Endothelial cell of umbilical vein (primary cell): ENCODE results near the gene BCL2. TPM values are rescaled to one million over a fixed set of nuclear protein-coding genes. Genes with fewer than 3 reads are reported as not detected.

Source experiments
- BruUV-seq: library from RNA; stranded (reverse); fragments of 400-500 nt; replicated peaks from 2 replicates; lab custom pipeline; 2021; lab: Mats Ljungman, UMichigan
- CTCF ChIA-PET: fragments of 300-600, 350-600 bp; sonication (Branson Sonifier 250); formaldehyde crosslinking; loops from one replicate; lab custom pipeline; 2021; ENCODE audit warnings: antibody characterized with exemption, inconsistent platforms; lab: Charles Lee
- POLR2A ChIA-PET: fragments of 300-600, 350-600 bp; sonication (Branson Sonifier 250); formaldehyde crosslinking; loops from one replicate; lab custom pipeline; 2021; ENCODE audit warnings: antibody characterized with exemption, inconsistent platforms; lab: Charles Lee
- DNase-seq: peaks from one replicate; pipeline ENCODE4 v3.0.0-alpha.2; 2011; ENCODE audit warnings: low read depth, low spot score
- FAIRE-seq: peaks from 2 replicates; lab custom pipeline; 2011; peaks lifted over from hg19 to GRCh38; lab: Jason Lieb, UNC
- H2AFZ ChIP-seq: 2 replicates; pipeline ENCODE4 v1.6.0; 2012; ENCODE audit warnings: low read depth, low read length, control low read depth, inconsistent platforms
- H3K27ac ChIP-seq: 2 replicates; pipeline ENCODE4 v1.5.1; 2011; ENCODE audit warnings: low read depth, mild to moderate bottlenecking, control low read depth, low read length, moderate library complexity; ENCODE audit not compliant: insufficient read depth
- H3K27me3 ChIP-seq, 2 experiments: 2 replicates each; pipeline versions ENCODE4 v1.6.0 to v1.6.1; 2011; ENCODE audit warnings: low read length in 2 of 2, mixed read lengths in 1 of 2; ENCODE audit not compliant: control insufficient read depth in 2 of 2, insufficient read depth in 2 of 2
- H3K36me3 ChIP-seq, 2 experiments: 2 replicates in 1 of 2; 3 replicates in 1 of 2; pipeline ENCODE4 v1.5.1; 2011; ENCODE audit warnings: low read length in 2 of 2, mild to moderate bottlenecking in 1 of 2, moderate library complexity in 1 of 2; ENCODE audit not compliant: control insufficient read depth in 2 of 2, insufficient read depth in 2 of 2; ENCODE audit errors: extremely low read depth in 1 of 2
- H3K4me1 ChIP-seq: 3 replicates; pipeline ENCODE4 v1.5.1; 2011; ENCODE audit warnings: mild to moderate bottlenecking, low read length; ENCODE audit not compliant: control insufficient read depth, insufficient read depth; ENCODE audit errors: extremely low read depth
- H3K4me2 ChIP-seq: 2 replicates; pipeline ENCODE4 v1.6.1; 2011; ENCODE audit warnings: low read length, control low read depth, mixed read lengths; ENCODE audit not compliant: insufficient read depth
- H3K4me3 ChIP-seq, 3 experiments: fragments of 200-600 bp in 1 of 3; sonication (generic), shearing (Covaris generic) in 1 of 3; replicated peaks in 1 of 3; 2 replicates each; pipeline ENCODE4 v1.5.1; 2011 to 2016; ENCODE audit warnings: control low read depth in 3 of 3, low read length in 3 of 3, mild to moderate bottlenecking in 2 of 3, inconsistent platforms in 1 of 3, low read depth in 1 of 3, moderate library complexity in 1 of 3; ENCODE audit not compliant: insufficient read depth in 1 of 3
- H3K79me2 ChIP-seq: 2 replicates; pipeline ENCODE4 v1.6.0; 2012; ENCODE audit warnings: low read length, inconsistent platforms; ENCODE audit not compliant: control insufficient read depth, insufficient read depth
- H3K9ac ChIP-seq: replicated peaks from 2 replicates; pipeline ENCODE3; 2011; ENCODE audit warnings: low read length, control low read depth; ENCODE audit not compliant: insufficient read depth; ENCODE audit errors: extremely low read depth
- H3K9me1 ChIP-seq: replicated peaks from 3 replicates; pipeline ENCODE4 v1.6.0; 2011; ENCODE audit warnings: mild to moderate bottlenecking, low read length; ENCODE audit not compliant: control insufficient read depth, insufficient read depth; ENCODE audit errors: extremely low read depth
- H3K9me3 ChIP-seq: replicated peaks from 2 replicates; pipeline ENCODE4 v1.5.1; 2012; ENCODE audit warnings: low read length, inconsistent platforms; ENCODE audit not compliant: control insufficient read depth, insufficient read depth
- H4K20me1 ChIP-seq: replicated peaks from 2 replicates; pipeline ENCODE3; 2011; ENCODE audit warnings: mild to moderate bottlenecking, low read length; ENCODE audit not compliant: control insufficient read depth, insufficient read depth; ENCODE audit errors: extremely low read depth
- EZH2 ChIP-seq: IDR thresholded peaks from 2 replicates; pipeline ENCODE4 v1.6.1; 2012; ENCODE audit warnings: borderline replicate concordance, low read depth, mild to moderate bottlenecking, moderate library complexity, low read length, inconsistent platforms; ENCODE audit not compliant: severe bottlenecking
- FOS ChIP-seq: IDR thresholded peaks from 2 replicates; pipeline ENCODE4 v1.6.1; 2011; ENCODE audit warnings: mild to moderate bottlenecking, low read length, moderate library complexity, borderline replicate concordance; ENCODE audit not compliant: insufficient read depth
- GATA2 ChIP-seq: IDR thresholded peaks from 2 replicates; pipeline ENCODE4 v1.7.0; 2011; ENCODE audit warnings: low read depth, mild to moderate bottlenecking, moderate library complexity, mixed read lengths, low read length; ENCODE audit not compliant: insufficient read length, insufficient read depth
- JUN ChIP-seq: IDR thresholded peaks from 2 replicates; pipeline ENCODE4 v1.6.1; 2011; ENCODE audit warnings: borderline replicate concordance, low read depth; ENCODE audit not compliant: insufficient read length, insufficient read depth
- MYC ChIP-seq: IDR thresholded peaks from one replicate; pipeline ENCODE4 v1.6.1; 2011; ENCODE audit warnings: mild to moderate bottlenecking, low read depth, low read length
- POLR2A ChIP-seq: IDR thresholded peaks from 2 replicates; pipeline ENCODE4 v1.6.1; 2012; ENCODE audit warnings: low read depth, mild to moderate bottlenecking, control low read depth, low read length
- POLR2AphosphoS5 ChIP-seq: IDR thresholded peaks from 2 replicates; pipeline ENCODE4 v1.6.1; 2012; ENCODE audit warnings: low read depth, mild to moderate bottlenecking, control low read depth, low read length, moderate library complexity; ENCODE audit not compliant: insufficient read depth
- dilution Hi-C: fragments of 300-500 bp; cut with MboI; formaldehyde crosslinking; loops from one replicate; pipeline ENCODE4 v1.15.0; 2019; ENCODE audit warnings: low sequenced_read_pairs; ENCODE audit not compliant: extremely low pct_ligation_motif_present
- intact Hi-C: fragments of 100-400 bp; cut with micrococcal nuclease; formaldehyde crosslinking; loops from one replicate; pipeline ENCODE4 v1.10.0; 2022
- polyA plus RNA-seq, 4 experiments: library from polyadenylated mRNA; depleted of rRNA in 3 of 4; stranded (reverse) in 3 of 4; unstranded in 1 of 4; fragments of >200 nt; gene quantifications; 2 replicates each; pipeline versions ENCODE4 v1.2.1 to v1.2.3, GENCODE V29; 2011 to 2012; ENCODE audit warnings: missing spikeins in 1 of 4
- total RNA-seq: library from RNA; stranded (reverse); gene quantifications from 2 replicates; pipeline ENCODE4 v1.2.3, GENCODE V29; 2021
- TF ChIP-seq, protein P1 (sequence below), 2 donors: IDR thresholded peaks; 1 replicate in 1 of 2; 2 replicates in 1 of 2; pipeline ENCODE4 v1.5.1; 2011; ENCODE audit warnings: low read length in 2 of 2, mild to moderate bottlenecking in 2 of 2, moderate library complexity in 2 of 2, control low read depth in 1 of 2, inconsistent platforms in 1 of 2, low read depth in 1 of 2; ENCODE audit not compliant: insufficient read depth in 1 of 2; ENCODE audit errors: extremely low read depth in 1 of 2
- TF ChIP-seq, protein P2 (sequence below): IDR thresholded peaks from 2 replicates; pipeline ENCODE4 v1.6.1; 2011; ENCODE audit not compliant: insufficient read depth, insufficient read length

BCL2 gene
- total and polyA plus RNA-seq, 2 donors (not counting 3 experiments of a cell fraction or from before 2014, with no cell fraction given) = 0.35 to 5.0 TPM

DNA sequence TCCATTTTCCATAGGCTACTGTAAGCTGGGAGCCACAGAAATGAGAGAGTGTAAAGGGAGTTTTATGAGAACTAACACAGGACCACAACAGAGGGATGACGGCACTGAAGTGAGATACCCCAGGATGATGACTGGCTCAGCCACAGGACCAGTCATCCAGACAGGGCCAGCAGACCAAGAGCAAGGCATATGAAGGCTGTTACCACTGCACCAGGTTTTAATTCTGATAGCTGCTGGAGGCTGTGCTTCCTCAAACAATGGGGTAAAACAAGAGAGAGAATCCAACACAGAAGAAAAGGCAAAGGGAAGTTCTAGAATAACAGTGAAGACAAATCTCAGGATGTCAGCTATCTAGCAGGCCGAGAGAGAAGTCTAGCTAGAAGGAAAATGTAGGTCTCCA is 94.9 kb downstream of the BCL2 start:
- Histone ChIP-seq H2AFZ (no peak overlapping the region), H4K20me1 (no peaks in the 10 kb centered on the region), H3K4me2 (no peak overlapping the region), H3K9me1 (no peaks in the 10 kb centered on the region), H3K36me3 (no peaks in the 10 kb centered on the region), H3K27me3 (peaks cover 0 to 4% of the 10 kb centered on the region in 2 experiments), H3K4me3 (no peak overlapping the region), H3K27ac (no peak overlapping the region), H3K79me2 (no peaks in the 10 kb centered on the region), H3K4me1 (no peaks in the 10 kb centered on the region), H3K9me3 (no peaks in the 10 kb centered on the region), H3K9ac (no peak overlapping the region)
- dilution Hi-C loops = no loop called here
- CTCF ChIA-PET = no interaction called here
- POLR2A ChIA-PET = no interaction called here
- FAIRE-seq = no peak
- TF ChIP-seq GATA2 (no peak), EZH2 (no peak), FOS (no peak), POLR2A (no peak), POLR2AphosphoS5 (no peak), MYC (no peak), JUN (no peak)
- TF ChIP-seq, protein P1, sequence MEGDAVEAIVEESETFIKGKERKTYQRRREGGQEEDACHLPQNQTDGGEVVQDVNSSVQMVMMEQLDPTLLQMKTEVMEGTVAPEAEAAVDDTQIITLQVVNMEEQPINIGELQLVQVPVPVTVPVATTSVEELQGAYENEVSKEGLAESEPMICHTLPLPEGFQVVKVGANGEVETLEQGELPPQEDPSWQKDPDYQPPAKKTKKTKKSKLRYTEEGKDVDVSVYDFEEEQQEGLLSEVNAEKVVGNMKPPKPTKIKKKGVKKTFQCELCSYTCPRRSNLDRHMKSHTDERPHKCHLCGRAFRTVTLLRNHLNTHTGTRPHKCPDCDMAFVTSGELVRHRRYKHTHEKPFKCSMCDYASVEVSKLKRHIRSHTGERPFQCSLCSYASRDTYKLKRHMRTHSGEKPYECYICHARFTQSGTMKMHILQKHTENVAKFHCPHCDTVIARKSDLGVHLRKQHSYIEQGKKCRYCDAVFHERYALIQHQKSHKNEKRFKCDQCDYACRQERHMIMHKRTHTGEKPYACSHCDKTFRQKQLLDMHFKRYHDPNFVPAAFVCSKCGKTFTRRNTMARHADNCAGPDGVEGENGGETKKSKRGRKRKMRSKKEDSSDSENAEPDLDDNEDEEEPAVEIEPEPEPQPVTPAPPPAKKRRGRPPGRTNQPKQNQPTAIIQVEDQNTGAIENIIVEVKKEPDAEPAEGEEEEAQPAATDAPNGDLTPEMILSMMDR (IDR thresholded peaks at IDR 0.05; ENCODE audit: extremely low read depth in 1 of 2, insufficient read depth in 1 of 2, low read depth in 1 of 2, low read length in 2 of 2) = no peak
- TF ChIP-seq, protein P2, sequence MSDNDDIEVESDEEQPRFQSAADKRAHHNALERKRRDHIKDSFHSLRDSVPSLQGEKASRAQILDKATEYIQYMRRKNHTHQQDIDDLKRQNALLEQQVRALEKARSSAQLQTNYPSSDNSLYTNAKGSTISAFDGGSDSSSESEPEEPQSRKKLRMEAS = no peak
- BruUV-seq = no TSS peak
- DNase-seq = no peak
- intact Hi-C loops = no loop called here
